Neuronal stem cell (in vitro differentiated cells): ENCODE data around the gene PCDHB11.
"Not testable (repeated sequence)": the region's sequence is repeated elsewhere in the genome, so short reads cannot be mapped to it uniquely, and the experiment has no call there.

ENCODE experiments used
- DNase-seq: peaks from one replicate; pipeline ENCODE4 v3.0.0-alpha.2; 2013; ENCODE audit warnings: low spot score
- H2AFZ ChIP-seq: one replicate; pipeline ENCODE4 v1.6.1; 2013; ENCODE audit warnings: mild to moderate bottlenecking, low read length, inconsistent platforms
- H2AK5ac ChIP-seq: 2 replicates; pipeline ENCODE4 v1.6.1; 2013; ENCODE audit warnings: low read depth, mild to moderate bottlenecking, inconsistent platforms, low read length, moderate library complexity, mixed read lengths
- H2BK120ac ChIP-seq: 2 replicates; pipeline ENCODE4 v1.6.1; 2013; ENCODE audit warnings: low read depth, mild to moderate bottlenecking, inconsistent platforms, low read length, moderate library complexity, mixed read lengths
- H2BK12ac ChIP-seq: one replicate; pipeline ENCODE4 v1.6.1; 2013; ENCODE audit warnings: low read length, inconsistent platforms
- H2BK15ac ChIP-seq: 2 replicates; pipeline ENCODE4 v1.6.1; 2013; ENCODE audit warnings: mild to moderate bottlenecking, low read length, inconsistent platforms, mixed read lengths
- H2BK5ac ChIP-seq: one replicate; pipeline ENCODE4 v1.6.1; 2013; ENCODE audit warnings: inconsistent platforms, mild to moderate bottlenecking, low read length, moderate library complexity
- H3K14ac ChIP-seq: one replicate; pipeline ENCODE4 v1.6.1; 2013; ENCODE audit warnings: low read length, inconsistent platforms
- H3K18ac ChIP-seq: 2 replicates; pipeline ENCODE4 v1.6.1; 2013; ENCODE audit warnings: low read length, inconsistent platforms
- H3K23ac ChIP-seq: 2 replicates; pipeline ENCODE4 v1.6.1; 2013; ENCODE audit warnings: low read depth, mild to moderate bottlenecking, mixed read lengths, low read length, inconsistent platforms; ENCODE audit not compliant: poor library complexity
- H3K27ac ChIP-seq: replicated peaks from 3 replicates; pipeline ENCODE4 v1.5.1; 2013; ENCODE audit warnings: low read length, inconsistent platforms
- H3K27me3 ChIP-seq, 3 experiments: 2 replicates each; pipeline ENCODE4 v1.6.1; 2013; ENCODE audit warnings: low read length in 3 of 3, mild to moderate bottlenecking in 2 of 3, inconsistent platforms in 1 of 3, low read depth in 1 of 3, mixed read lengths in 1 of 3, moderate library complexity in 1 of 3; ENCODE audit not compliant: control insufficient read depth in 3 of 3, insufficient read depth in 3 of 3
- H3K36me3 ChIP-seq, 2 donors: replicated peaks in 1 of 2; 2 replicates each; pipeline ENCODE4 v1.6.1; 2013; ENCODE audit warnings: low read length in 2 of 2; ENCODE audit not compliant: control insufficient read depth in 2 of 2, insufficient read depth in 2 of 2
- H3K4ac ChIP-seq: 2 replicates; pipeline ENCODE4 v1.6.1; 2013; ENCODE audit warnings: inconsistent platforms, mild to moderate bottlenecking, low read length, moderate library complexity
- H3K4me1 ChIP-seq, 2 donors: 1 replicate in 1 of 2; 2 replicates in 1 of 2; pipeline ENCODE4 v1.6.1; 2013; ENCODE audit warnings: low read length in 2 of 2, low read depth in 1 of 2; ENCODE audit not compliant: control insufficient read depth in 2 of 2, insufficient read depth in 1 of 2
- H3K4me2 ChIP-seq: one replicate; pipeline ENCODE4 v1.6.1; 2013; ENCODE audit warnings: mild to moderate bottlenecking, low read length, inconsistent platforms; ENCODE audit not compliant: insufficient read depth, poor library complexity, severe bottlenecking
- H3K4me3 ChIP-seq, 2 donors: 2 replicates each; pipeline ENCODE4 v1.5.1; 2013; ENCODE audit warnings: low read length in 2 of 2, mild to moderate bottlenecking in 2 of 2, inconsistent platforms in 1 of 2, moderate library complexity in 1 of 2
- H3K79me1 ChIP-seq: one replicate; pipeline ENCODE4 v1.6.1; 2013; ENCODE audit warnings: low read depth, mild to moderate bottlenecking, inconsistent platforms, low read length, moderate library complexity
- H3K9ac ChIP-seq: one replicate; pipeline ENCODE4 v1.6.1; 2013; ENCODE audit warnings: mild to moderate bottlenecking, low read depth, low read length, inconsistent platforms; ENCODE audit not compliant: poor library complexity
- H3K9me3 ChIP-seq, 2 donors: replicated peaks in 1 of 2; 2 replicates each; pipeline versions ENCODE3 to v1.6.1; 2013; ENCODE audit warnings: low read length in 2 of 2, mild to moderate bottlenecking in 2 of 2, inconsistent platforms in 1 of 2, low read depth in 1 of 2, mixed read lengths in 1 of 2, moderate library complexity in 1 of 2; ENCODE audit not compliant: control insufficient read depth in 2 of 2, insufficient read depth in 1 of 2
- H4K8ac ChIP-seq: one replicate; pipeline ENCODE4 v1.6.1; 2013; ENCODE audit warnings: low read depth, mild to moderate bottlenecking, inconsistent platforms, low read length, moderate library complexity
- H4K91ac ChIP-seq: one replicate; pipeline ENCODE4 v1.6.1; 2013; ENCODE audit warnings: low read length, low read depth, mild to moderate bottlenecking, inconsistent platforms; ENCODE audit not compliant: poor library complexity
- WGBS, 2 donors: extraction: QIAGEN DNeasy Blood & Tissue Kit; methylation state at CpG; one replicate each; pipeline ENCODE4 v1.1.7; 2013; ENCODE audit warnings: missing lambda C conversion rate in 2 of 2, mixed read lengths in 1 of 2; ENCODE audit not compliant: insufficient read length in 2 of 2, insufficient replicate concordance in 1 of 2; ENCODE audit errors: extremely low coverage in 2 of 2; 5-methylcytosine and 5-hydroxymethylcytosine counted together

PCDHB11 gene

GRCh38 chr5:141177577-141178191, 21.7 kb upstream of the PCDHB11 start, which contains the start of gene PCDHB8:
Gene PCDHB8 (plus strand): TSS chr5:141177790. CDS start chr5:141178035, 245 bp downstream.
- H3K4me2 ChIP-seq, H3K36me3 ChIP-seq, H4K8ac ChIP-seq, H3K4me3 ChIP-seq, H2BK12ac ChIP-seq, H2AK5ac ChIP-seq, H2BK120ac ChIP-seq, H3K4ac ChIP-seq, H3K79me1 ChIP-seq, H2BK15ac ChIP-seq, H3K23ac ChIP-seq, DNase-seq, H2AFZ ChIP-seq, H3K27me3 ChIP-seq, H3K9ac ChIP-seq, H3K4me1 ChIP-seq, H3K18ac ChIP-seq, H3K14ac ChIP-seq, H3K27ac ChIP-seq, H4K91ac ChIP-seq, H2BK5ac ChIP-seq: not testable (repeated sequence)
- peaks cover 11 to 14% of the 10 kb centered on the region in 2 donors for H3K9me3 ChIP-seq
- no CpG with 5 or more reads among the region's 18 CpGs for WGBS, 2 donors

GRCh38 chr5:141179371-141179770, 20.1 kb upstream of the PCDHB11 start:
- no CpG with 5 or more reads among the region's 39 CpGs for WGBS, 2 donors

DNA sequence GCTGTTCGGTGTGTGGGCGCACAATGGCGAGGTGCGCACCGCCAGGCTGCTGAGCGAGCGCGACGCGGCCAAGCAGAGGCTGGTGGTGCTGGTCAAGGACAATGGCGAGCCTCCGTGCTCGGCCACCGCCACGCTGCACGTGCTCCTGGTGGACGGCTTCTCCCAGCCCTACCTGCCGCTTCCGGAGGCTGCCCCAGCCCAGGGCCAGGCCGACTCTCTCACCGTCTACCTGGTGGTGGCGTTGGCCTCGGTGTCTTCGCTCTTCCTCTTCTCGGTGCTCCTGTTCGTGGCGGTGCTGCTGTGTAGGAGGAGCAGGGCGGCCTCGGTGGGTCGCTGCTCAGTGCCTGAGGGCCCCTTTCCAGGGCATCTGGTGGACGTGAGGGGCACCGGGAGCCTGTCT, 19.6 kb upstream of the PCDHB11 start:
- not testable (repeated sequence) for H3K36me3 ChIP-seq, H2BK5ac ChIP-seq, H3K4me2 ChIP-seq, H3K23ac ChIP-seq, H3K18ac ChIP-seq, H3K27me3 ChIP-seq, H3K4ac ChIP-seq, H2AK5ac ChIP-seq, H4K91ac ChIP-seq, H2BK120ac ChIP-seq, H2AFZ ChIP-seq, H3K27ac ChIP-seq, H2BK12ac ChIP-seq, H4K8ac ChIP-seq, H3K79me1 ChIP-seq, H3K4me3 ChIP-seq, H3K4me1 ChIP-seq, DNase-seq, H2BK15ac ChIP-seq
- Histone ChIP-seq H3K9me3 (peaks cover 7 to 16% of the 10 kb centered on the region in 2 donors), H3K14ac (peak overlapping the region; percentile 8), H3K9ac (peak overlapping the region; percentile 70)
- no CpG with 5 or more reads among the region's 32 CpGs for WGBS, 2 donors

More at GRCh38 chr5:141179371-141179770, 20.1 kb upstream of the PCDHB11 start:
- H3K23ac ChIP-seq, H2BK120ac ChIP-seq, H3K4me1 ChIP-seq, H2AK5ac ChIP-seq, H3K18ac ChIP-seq, DNase-seq, H4K91ac ChIP-seq, H3K4me2 ChIP-seq, H3K4ac ChIP-seq, H2BK12ac ChIP-seq, H3K14ac ChIP-seq, H3K79me1 ChIP-seq, H3K36me3 ChIP-seq, H2AFZ ChIP-seq, H4K8ac ChIP-seq, H3K9ac ChIP-seq, H2BK5ac ChIP-seq, H2BK15ac ChIP-seq, H3K27me3 ChIP-seq, H3K4me3 ChIP-seq, H3K27ac ChIP-seq: not testable (repeated sequence)
- peaks cover 7 to 12% of the 10 kb centered on the region in 2 donors for H3K9me3 ChIP-seq

GRCh38 chr5:141180313-141180712, 19.1 kb upstream of the PCDHB11 start:
- Histone ChIP-seq H3K79me1 (peaks cover 2% of the 10 kb centered on the region), H2BK15ac (no peak overlapping the region), H4K91ac (no peak overlapping the region), H3K36me3 (no peaks in the 10 kb centered on the region), H3K18ac (no peak overlapping the region), H3K9ac (no peak overlapping the region), H3K4ac (no peak overlapping the region), H2BK120ac (no peak overlapping the region), H2BK5ac (no peak overlapping the region), H3K4me2 (no peak overlapping the region), H3K4me3 (no peak overlapping the region), H3K27ac (no peak overlapping the region), H2AFZ (no peak overlapping the region), H3K23ac (no peak overlapping the region), H3K9me3 (peaks cover 7 to 19% of the 10 kb centered on the region in 2 donors), H3K14ac (no peak overlapping the region), H4K8ac (no peak overlapping the region), H3K27me3 (no peaks in the 10 kb centered on the region), H2BK12ac (no peak overlapping the region), H3K4me1 (no peaks in the 10 kb centered on the region), H2AK5ac (no peak overlapping the region)
- no CpG with 5 or more reads among the region's 1 CpG for whole genome bisulfite sequencing, 2 donors
- no peak for DNase-seq
